A673 (cell line): ENCODE measurements around the gene CDC37. TPM values are rescaled to one million over a fixed set of nuclear protein-coding genes. Genes with fewer than 3 reads are reported as not detected.
"Not testable (repeated sequence)": the region's sequence is repeated elsewhere in the genome, so short reads cannot be mapped to it uniquely, and the experiment has no call there.

ENCODE experiments used
- BruUV-seq: library from RNA; stranded (reverse); fragments of 400-500 nt; replicated peaks from 2 replicates; lab custom pipeline; 2021; lab: Mats Ljungman, UMichigan
- CTCF ChIA-PET: fragments of 300-600 bp; sonication (Branson Sonifier 250); formaldehyde crosslinking; loops from one replicate; lab custom pipeline; 2022; ENCODE audit warnings: antibody characterized with exemption; lab: Charles Lee
- POLR2A ChIA-PET: fragments of 300-600 bp; sonication (Branson Sonifier 250); formaldehyde crosslinking; loops from one replicate; lab custom pipeline; 2022; ENCODE audit warnings: antibody characterized with exemption; ENCODE audit not compliant: low non-redundant PET; lab: Charles Lee
- DNase-seq: peaks from one replicate; pipeline ENCODE4 v3.0.0-alpha.2; 2015; ENCODE audit warnings: low spot score
- H3K27ac ChIP-seq: fragments of 200-600 bp; sonication (generic); 2 replicates; pipeline ENCODE4 v1.5.1; 2016; ENCODE audit warnings: mixed run types, low read depth, mild to moderate bottlenecking, mixed read lengths, antibody characterized with exemption, low read length; ENCODE audit not compliant: poor library complexity, severe bottlenecking
- H3K27me3 ChIP-seq: fragments of 200-600 bp; sonication (generic); replicated peaks from 2 replicates; pipeline ENCODE4 v1.6.1; 2017; ENCODE audit warnings: mixed run types, low read depth, mild to moderate bottlenecking, mixed read lengths, antibody characterized with exemption, low read length; ENCODE audit not compliant: insufficient read depth, poor library complexity
- H3K36me3 ChIP-seq: fragments of 200-600 bp; sonication (generic); 2 replicates; pipeline ENCODE4 v1.6.1; 2016; ENCODE audit warnings: mixed run types, mild to moderate bottlenecking, mixed read lengths, antibody characterized with exemption, low read length; ENCODE audit not compliant: insufficient read depth, poor library complexity, severe bottlenecking
- H3K4me1 ChIP-seq: fragments of 200-600 bp; sonication (generic); 2 replicates; pipeline ENCODE4 v1.6.1; 2017; ENCODE audit warnings: mixed run types, mild to moderate bottlenecking, mixed read lengths, antibody characterized with exemption, low read length; ENCODE audit not compliant: insufficient read depth, poor library complexity, severe bottlenecking
- H3K4me3 ChIP-seq: fragments of 200-600 bp; sonication (generic); 2 replicates; pipeline ENCODE4 v1.5.1; 2016; ENCODE audit warnings: low read depth, mixed run types, mild to moderate bottlenecking, mixed read lengths, low read length; ENCODE audit not compliant: poor library complexity, severe bottlenecking
- H3K9me3 ChIP-seq: fragments of 200-600 bp; sonication (generic); 2 replicates; pipeline ENCODE4 v1.6.1; 2016; ENCODE audit warnings: mixed run types, low read depth, mild to moderate bottlenecking, mixed read lengths, antibody characterized with exemption, low read length; ENCODE audit not compliant: poor library complexity, severe bottlenecking
- CTCF ChIP-seq: fragments of 300-800, 200-600 bp; sonication (generic); conservative IDR thresholded peaks from 2 replicates; pipeline ENCODE4 v1.5.1; 2017; ENCODE audit warnings: low read depth, mild to moderate bottlenecking, antibody characterized with exemption, low read length, moderate library complexity, mixed read lengths
- EZH2 ChIP-seq: fragments of 200-600 bp; sonication (generic); IDR thresholded peaks from 2 replicates; pipeline ENCODE4 v1.6.1; 2017; ENCODE audit warnings: borderline replicate concordance, low read depth, mild to moderate bottlenecking, mixed read lengths, antibody characterized with exemption, low read length; ENCODE audit not compliant: poor library complexity, severe bottlenecking
- intact Hi-C: fragments of 100-400 bp; cut with micrococcal nuclease; formaldehyde crosslinking; loops from one replicate; pipeline ENCODE4 v1.10.0; 2022; ENCODE audit not compliant: unreplicated experiment
- total RNA-seq: library from RNA; stranded (reverse); gene quantifications from 2 replicates; pipeline ENCODE4 v1.2.3, GENCODE V29; 2021

Gene CDC37
- total RNA-seq, 1 experiment from 2014 or later: 288 TPM

GRCh38 chr19:10372690-10373089 lies 30.7 kb downstream of the CDC37 start:
- intact Hi-C loops: no loop called here
- Histone ChIP-seq H3K4me1 (no peaks in the 10 kb centered on the region), H3K4me3 (no peak overlapping the region), H3K27me3 (no peaks in the 10 kb centered on the region), H3K9me3 (no peaks in the 10 kb centered on the region), H3K27ac (no peak overlapping the region), H3K36me3 (peaks cover 22% of the 10 kb centered on the region)
- no peak for TF ChIP-seq EZH2
- TF ChIP-seq CTCF: no peak
- DNase-seq: no peak
- ChIA-PET CTCF (no interaction called here), POLR2A (no interaction called here)
- BruUV-seq: no TSS peak

GRCh38 chr19:10368101-10368803 lies 35.1 kb downstream of the CDC37 start:
- ChIA-PET POLR2A (interaction anchor here (0.6 kb wide), 1 partner anchor 280 kb away, joined by 4 read pairs; no protein-coding TSS in a partner anchor), CTCF (no interaction called here)
- Histone ChIP-seq H3K9me3 (no peaks in the 10 kb centered on the region), H3K4me1 (no peaks in the 10 kb centered on the region), H3K4me3 (no peak overlapping the region), H3K27me3 (no peaks in the 10 kb centered on the region), H3K36me3 (peaks cover 34% of the 10 kb centered on the region), H3K27ac (no peak overlapping the region)
- no TSS peak for BruUV-seq
- intact Hi-C loops: no loop called here
- TF ChIP-seq CTCF (no peak), EZH2 (no peak)
- no peak for DNase-seq

GRCh38 chr19:10366950-10367512 lies 36.3 kb downstream of the CDC37 start:
- CTCF ChIA-PET: interaction anchor here (0.6 kb wide), 1 partner anchor 25 kb away, joined by 4 read pairs; no protein-coding TSS in a partner anchor

More at GRCh38 chr19:10366950-10367512, 36.3 kb downstream of the CDC37 start:
- H3K27me3 ChIP-seq, H3K4me1 ChIP-seq, DNase-seq, intact Hi-C loops, BruUV-seq, H3K27ac ChIP-seq, H3K9me3 ChIP-seq, H3K4me3 ChIP-seq: not testable (repeated sequence)
- POLR2A ChIA-PET: interaction anchor here (0.6 kb wide), 1 partner anchor 308 kb away, joined by 3 read pairs; no protein-coding TSS in a partner anchor
- H3K36me3 ChIP-seq: peaks cover 37% of the 10 kb centered on the region
